Activated CD4-positive, alpha-beta T cell treated with anti-CD3 and anti-CD28 coated beads for 1 hour (primary cell): ENCODE results near the gene FGF14.

Source experiments
- DNase-seq: peaks from one replicate; pipeline ENCODE4 v3.0.0-alpha.2; 2020

The FGF14 gene

GRCh38 chr13:101835920-101836319 lies 565.9 kb downstream of the FGF14 start:
- DNase-seq: no peak

DNA sequence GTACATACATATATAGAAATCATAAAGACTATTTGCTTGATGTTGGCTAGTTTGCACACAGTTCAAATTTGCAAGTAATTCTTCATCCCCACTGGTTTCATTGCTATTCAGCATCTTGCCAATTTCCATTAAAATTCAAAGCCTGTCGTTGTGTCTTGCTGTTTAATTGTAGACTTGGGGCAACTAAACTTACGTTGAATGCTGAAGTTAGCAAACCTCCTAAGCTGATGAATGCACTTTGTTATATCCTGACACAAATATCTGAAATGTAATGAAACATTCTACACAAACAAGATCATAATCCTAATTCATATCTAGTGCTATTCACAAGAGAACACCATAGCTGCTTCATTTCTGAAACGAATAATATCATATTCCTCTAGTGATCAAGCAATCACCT lies 568.2 kb downstream of the FGF14 start:
- no peak for DNase-seq

- no peak for DNase-seq
These were observed 571.8 kb downstream of the FGF14 start for GRCh38 chr13:101830035-101830434.

GRCh38 chr13:101829484-101829883 lies 572.4 kb downstream of the FGF14 start:
- DNase-seq: no peak

DNA sequence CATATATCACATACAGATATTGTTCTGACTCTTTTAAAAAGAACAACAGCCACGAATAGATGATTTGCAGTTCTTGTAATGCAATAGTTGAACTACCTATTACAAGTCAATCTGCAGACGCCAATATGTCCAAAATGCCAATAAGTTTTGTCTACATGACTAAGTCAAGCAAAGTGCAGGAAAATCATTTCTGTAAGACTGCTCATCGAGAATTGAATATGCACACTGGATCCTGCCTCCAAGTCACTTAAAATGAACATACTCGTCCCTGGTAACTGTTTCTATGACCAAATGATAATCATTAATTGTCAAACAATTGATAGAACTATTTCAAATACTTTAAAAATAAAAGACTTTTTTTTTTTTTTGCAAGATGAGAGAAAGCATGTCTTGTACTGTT lies 573.7 kb downstream of the FGF14 start:
- no peak for DNase-seq

GRCh38 chr13:101817898-101818297 lies 584.0 kb downstream of the FGF14 start:
- no peak for DNase-seq

DNA sequence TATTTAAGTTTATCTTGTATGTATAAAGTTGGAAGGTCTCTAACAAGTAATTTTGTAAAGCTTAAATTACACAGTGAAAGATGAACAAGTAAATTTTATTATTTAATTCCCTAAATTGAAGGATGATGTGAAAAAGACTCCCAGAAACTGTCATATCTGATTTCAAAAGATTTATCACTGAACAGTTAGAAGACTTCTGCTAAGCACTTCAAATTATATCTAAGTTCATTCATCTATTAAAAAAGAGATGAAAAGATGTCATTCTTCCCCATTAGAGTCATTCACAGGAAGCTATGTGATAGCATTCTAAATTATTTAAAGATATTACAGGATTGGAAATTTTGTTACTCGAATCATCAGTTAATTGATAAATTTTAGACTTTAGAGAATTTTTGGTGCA lies 590.0 kb downstream of the FGF14 start:
- DNase-seq: no peak

DNA sequence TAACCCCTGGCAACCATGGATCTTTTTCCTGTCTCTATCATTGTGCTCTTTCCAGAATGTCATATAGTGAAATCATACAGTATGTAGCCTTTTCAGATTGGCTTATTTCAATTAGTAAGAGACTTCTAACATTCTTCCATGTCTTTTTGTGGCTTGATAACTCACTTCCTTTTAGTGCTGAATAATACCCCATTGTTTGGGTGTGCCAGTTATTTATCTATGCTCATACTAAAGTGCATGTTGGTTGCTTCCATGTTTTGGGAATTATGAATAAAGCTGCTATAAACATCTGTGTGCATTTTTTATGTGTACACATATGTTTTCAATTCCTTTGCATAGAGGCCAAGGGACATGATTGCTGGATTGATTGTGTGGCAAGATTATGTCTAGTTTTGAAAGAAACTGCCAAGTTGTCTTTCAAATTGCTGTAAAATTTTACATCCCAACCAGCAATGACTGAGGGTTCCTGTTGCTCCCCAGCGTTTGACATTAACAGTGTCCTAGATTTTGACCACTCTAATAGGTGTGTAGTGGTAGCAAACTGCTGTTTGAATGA lies 590.5 kb downstream of the FGF14 start:
- no peak for DNase-seq

DNA sequence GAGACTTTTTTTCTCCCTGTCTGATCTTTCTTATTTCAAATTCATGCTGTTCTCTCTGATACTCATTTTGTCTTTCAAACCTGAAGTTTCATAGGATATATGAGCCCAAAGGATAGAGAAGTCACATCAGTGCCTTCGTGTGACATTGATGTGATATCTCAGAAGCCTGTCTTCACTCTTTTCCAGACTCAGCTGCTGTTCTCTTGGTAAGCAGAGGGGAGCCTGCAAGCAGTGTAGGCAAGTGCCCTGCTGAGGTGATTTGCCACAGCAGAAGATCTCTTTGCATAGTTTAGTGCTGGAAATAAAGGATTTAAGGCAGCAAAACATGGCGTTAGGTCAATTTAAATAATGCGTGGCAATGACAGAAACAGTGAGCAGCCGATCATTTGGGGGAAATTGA lies 602.7 kb downstream of the FGF14 start:
- DNase-seq: no peak

DNA sequence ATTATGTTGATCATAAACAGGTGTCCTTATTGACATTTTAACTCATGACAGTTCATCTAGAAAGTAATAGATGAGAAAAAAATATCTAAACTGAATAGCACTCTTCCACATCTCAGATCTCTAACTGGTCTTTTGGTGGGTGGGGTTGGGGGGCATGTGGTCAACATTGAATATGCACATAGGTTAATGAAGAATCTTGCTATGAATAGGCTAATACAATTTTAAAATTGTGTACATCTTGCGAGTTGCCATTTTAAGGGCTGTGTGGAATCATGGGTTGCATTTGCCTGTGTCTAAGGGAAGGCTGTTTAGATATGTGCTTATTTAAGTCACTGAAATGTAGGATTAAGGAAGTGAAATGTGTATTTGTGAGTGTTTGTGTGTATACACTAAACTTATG lies 603.4 kb downstream of the FGF14 start:
- no peak for DNase-seq

GRCh38 chr13:101795460-101795859 lies 606.4 kb downstream of the FGF14 start:
- DNase-seq: no peak

GRCh38 chr13:101795025-101795424 lies 606.8 kb downstream of the FGF14 start:
- DNase-seq: no peak

GRCh38 chr13:101792189-101792588 lies 609.7 kb downstream of the FGF14 start:
- DNase-seq: no peak

DNA sequence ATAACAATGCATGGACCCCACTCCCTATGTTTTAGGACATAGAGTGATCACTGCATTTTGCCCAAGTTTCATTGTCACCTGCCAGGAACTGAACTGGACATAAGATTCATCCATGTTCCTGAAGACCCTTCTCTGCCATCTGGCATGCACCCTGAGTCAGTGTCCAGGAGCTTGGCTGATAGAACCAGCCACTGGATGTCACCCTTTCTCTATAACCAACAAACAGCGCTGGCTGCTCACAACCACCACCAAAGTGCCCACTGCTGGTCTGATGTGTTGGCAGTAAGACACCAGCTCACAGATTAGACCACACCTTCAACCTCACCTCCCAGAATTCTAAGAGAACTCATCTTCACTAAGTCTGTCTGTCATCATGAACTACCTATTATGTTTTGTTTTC lies 616.0 kb downstream of the FGF14 start:
- no peak for DNase-seq

DNA sequence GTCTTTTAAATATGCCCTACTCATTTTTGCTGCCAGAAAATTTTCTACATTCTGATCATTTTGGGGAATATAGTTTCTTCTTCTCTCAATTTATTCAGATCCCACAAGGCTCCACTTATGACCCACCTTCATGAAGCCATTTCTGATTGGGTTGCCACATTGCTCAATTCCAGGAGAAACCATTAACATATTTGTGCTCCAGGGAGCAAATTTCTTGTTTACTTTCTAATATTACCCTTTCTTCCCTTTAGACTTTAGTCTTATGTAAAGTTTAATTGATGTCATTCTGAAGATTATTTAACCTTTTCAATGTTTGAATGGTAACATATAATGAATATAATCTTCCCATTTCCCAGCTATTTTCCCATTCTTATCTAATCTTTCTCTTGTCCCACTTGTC lies 617.5 kb downstream of the FGF14 start:
- no peak for DNase-seq

DNA sequence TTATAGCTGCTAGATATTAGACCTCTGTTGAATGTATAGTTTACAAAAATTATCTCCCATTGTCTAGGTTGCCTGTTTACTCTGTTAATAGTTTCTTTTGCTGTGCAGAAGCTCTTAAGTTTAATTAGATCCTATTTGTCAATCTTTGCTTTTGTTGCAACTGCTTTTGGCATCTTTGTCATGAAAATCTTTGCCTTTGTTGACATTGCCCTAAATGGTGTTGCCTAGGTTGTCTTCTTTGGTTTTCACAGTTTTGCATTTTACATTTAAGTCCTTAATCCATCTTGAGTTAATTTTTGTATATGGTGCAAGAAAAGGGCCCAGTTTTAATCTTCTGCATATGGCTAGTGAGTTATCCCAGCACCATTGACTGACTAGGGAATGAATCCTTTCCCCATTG lies 618.3 kb downstream of the FGF14 start:
- DNase-seq: no peak

DNA sequence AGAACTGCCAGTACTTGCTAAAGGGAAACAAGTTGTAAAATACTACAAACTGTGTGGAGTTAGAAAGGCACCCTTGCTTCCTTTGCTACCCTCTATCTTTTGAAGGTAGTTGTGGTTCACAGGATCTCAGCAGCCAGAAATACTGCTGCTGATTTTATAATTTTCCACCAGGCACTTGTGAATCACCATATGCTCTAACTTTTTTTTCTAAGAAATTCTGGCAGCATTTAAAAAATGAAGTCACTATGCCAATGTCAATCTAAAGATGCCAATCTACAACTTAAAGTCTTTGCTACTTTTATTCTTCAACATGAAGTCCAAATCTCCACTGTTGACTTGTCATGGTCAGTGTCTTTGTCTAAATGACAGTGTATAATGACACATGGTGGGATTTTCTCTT lies 621.6 kb downstream of the FGF14 start:
- no peak for DNase-seq

DNA sequence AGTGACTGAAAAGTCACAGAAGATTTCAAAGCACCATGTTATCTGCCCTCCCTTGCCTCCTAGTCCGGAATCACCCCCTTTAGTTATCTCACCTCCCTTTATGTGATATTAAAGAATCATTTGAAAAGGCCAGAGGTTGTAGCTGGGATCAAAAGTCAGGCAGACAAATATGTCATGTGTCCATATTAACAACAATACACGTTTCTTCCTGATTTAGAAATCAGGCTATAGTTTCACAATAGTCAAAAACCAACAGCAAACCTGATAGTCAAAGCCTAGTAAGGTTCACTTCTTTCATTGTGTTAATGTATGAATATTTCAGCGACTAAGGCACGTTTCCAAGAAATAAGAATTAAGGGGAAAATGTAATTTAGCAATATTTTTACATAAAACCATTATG lies 622.7 kb downstream of the FGF14 start:
- no peak for DNase-seq

GRCh38 chr13:101775267-101775666 lies 626.6 kb downstream of the FGF14 start:
- no peak for DNase-seq

- DNase-seq: no peak
These were observed 627.5 kb downstream of the FGF14 start for GRCh38 chr13:101774393-101774792.

DNA sequence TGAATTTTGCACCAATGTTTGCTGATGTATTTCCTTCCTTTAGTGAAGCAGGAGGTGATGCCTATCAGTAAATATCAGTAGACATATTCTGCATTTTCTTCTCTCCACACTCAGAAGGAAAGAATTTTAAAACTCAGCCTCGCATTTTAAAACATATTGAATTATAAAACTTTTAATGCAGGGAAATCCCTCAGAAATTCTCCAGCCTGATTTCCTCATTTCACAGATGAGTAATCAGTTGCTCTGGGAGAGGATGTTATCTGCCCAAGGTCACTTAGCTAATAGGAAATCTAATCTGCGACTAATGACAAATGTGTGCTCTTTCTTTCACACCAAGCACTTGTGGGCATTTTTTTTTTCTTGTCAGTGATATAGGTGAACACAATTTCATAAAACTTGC lies 628.8 kb downstream of the FGF14 start:
- no peak for DNase-seq

DNA sequence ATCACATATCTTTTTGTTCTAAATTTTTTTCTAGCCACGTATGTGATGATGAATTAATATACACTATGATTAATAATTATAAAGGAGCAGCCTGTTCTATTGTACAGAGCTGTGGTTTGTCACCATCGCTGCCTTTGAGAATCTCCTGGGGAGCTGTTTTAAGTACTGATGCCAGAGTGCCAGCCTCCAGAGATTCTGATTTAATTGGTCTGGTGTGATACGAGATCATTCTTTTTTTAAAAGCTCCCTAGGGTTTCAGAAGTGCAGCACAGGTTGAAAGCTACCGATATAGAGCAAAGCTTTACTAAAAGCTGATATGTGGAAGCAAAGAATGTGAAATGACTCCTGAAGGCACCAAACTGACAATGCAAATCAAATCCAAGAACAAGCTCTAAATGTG lies 634.7 kb downstream of the FGF14 start:
- DNase-seq: no peak

- DNase-seq: no peak
These were observed 638.7 kb downstream of the FGF14 start for GRCh38 chr13:101763191-101763590.

- no peak for DNase-seq
These were observed 644.3 kb downstream of the FGF14 start for GRCh38 chr13:101757446-101758039.

GRCh38 chr13:101755228-101755887 lies 646.5 kb downstream of the FGF14 start:
- DNase-seq: no peak
